KMS-11 (cell line): ENCODE measurements around the gene ARMC5.

Experiments used
- H2AFZ ChIP-seq: fragments of 200-600 bp; sonication (generic); 2 replicates; pipeline ENCODE4 v1.6.1; 2016; ENCODE audit warnings: antibody characterized with exemption, mixed run types, low read depth
- H3K27ac ChIP-seq: fragments of 200-600 bp; sonication (generic); 2 replicates; pipeline ENCODE4 v1.6.1; 2016; ENCODE audit warnings: mild to moderate bottlenecking, mixed run types
- H3K27me3 ChIP-seq: fragments of 200-600 bp; sonication (generic); 2 replicates; pipeline ENCODE4 v1.6.1; 2017; ENCODE audit warnings: mild to moderate bottlenecking, low read depth, mixed run types, moderate library complexity; ENCODE audit not compliant: insufficient read depth
- H3K36me3 ChIP-seq: fragments of 200-600 bp; sonication (generic); 2 replicates; pipeline ENCODE4 v1.6.1; 2017; ENCODE audit warnings: mild to moderate bottlenecking, mixed run types; ENCODE audit not compliant: insufficient read depth
- H3K4me1 ChIP-seq: fragments of 200-600 bp; sonication (generic); 2 replicates; pipeline ENCODE4 v1.6.1; 2016; ENCODE audit warnings: mild to moderate bottlenecking, low read depth, mixed run types; ENCODE audit not compliant: poor library complexity, severe bottlenecking
- H3K4me2 ChIP-seq: fragments of 200-600 bp; sonication (generic); 2 replicates; pipeline ENCODE4 v1.7.0; 2016; ENCODE audit warnings: mild to moderate bottlenecking, mixed run types
- H3K4me3 ChIP-seq: fragments of 200-600 bp; sonication (generic); IDR thresholded peaks from 2 replicates; pipeline ENCODE4 v1.6.1; 2017; ENCODE audit warnings: low read depth, low read length, mixed read lengths; ENCODE audit not compliant: insufficient read depth
- H3K79me2 ChIP-seq: fragments of 200-600 bp; sonication (generic); 2 replicates; pipeline ENCODE4 v1.6.1; 2016; ENCODE audit warnings: low read depth, mixed run types; ENCODE audit not compliant: insufficient read depth
- H3K9ac ChIP-seq: fragments of 200-600 bp; sonication (generic); 2 replicates; pipeline ENCODE4 v1.6.1; 2016; ENCODE audit warnings: mild to moderate bottlenecking, mixed run types
- H4K20me1 ChIP-seq: fragments of 200-600 bp; sonication (generic); 2 replicates; pipeline ENCODE4 v1.6.1; 2016; ENCODE audit warnings: mild to moderate bottlenecking, mixed run types; ENCODE audit not compliant: insufficient read depth
- TF ChIP-seq, protein P1 (sequence below): fragments of 200-600 bp; sonication (generic); conservative IDR thresholded peaks from 2 replicates; pipeline ENCODE4 v1.6.1; 2017; ENCODE audit warnings: low read depth, mild to moderate bottlenecking, antibody characterized with exemption, low read length, moderate library complexity, mixed read lengths

Gene ARMC5

DNA sequence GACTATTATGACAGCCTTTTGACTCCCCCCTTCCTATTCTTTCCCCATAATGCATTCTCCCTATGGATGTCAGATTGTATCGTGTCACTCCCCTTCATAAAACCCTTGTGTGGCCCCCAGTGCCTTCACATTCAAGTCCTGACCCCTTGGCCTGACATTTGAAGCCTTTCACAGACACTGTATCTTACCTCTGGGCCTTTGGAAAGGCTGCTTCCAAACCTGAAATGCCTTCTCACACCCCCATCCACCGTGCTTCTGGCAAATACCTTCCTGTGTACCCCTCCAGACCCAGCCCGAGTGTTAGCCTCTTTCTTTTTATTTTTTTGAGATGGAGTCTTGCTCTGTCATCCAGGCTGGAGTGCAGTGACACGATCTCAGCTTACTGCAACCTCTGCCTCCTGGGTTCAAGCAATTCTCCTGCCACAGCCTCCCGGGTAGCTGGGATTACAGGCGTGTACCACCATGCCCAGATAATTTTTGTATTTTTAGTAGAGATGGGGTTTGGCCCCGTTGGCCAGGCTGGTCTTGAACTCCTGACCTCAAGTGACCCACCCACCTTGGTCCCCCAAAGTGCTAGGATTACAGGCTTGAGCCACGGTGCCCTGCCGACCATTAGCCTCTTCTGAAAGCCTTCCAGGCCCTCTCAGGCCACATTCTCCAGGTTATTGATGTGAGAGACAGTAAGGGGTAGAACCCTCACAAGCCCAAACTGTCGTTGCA lies 2.1 kb downstream of the ARMC5 start:
- no peak overlapping the region for H3K4me2 ChIP-seq
- no peak overlapping the region for H2AFZ ChIP-seq
- H3K36me3 ChIP-seq, result no peaks in the 10 kb centered on the region
- TF ChIP-seq, protein P1, sequence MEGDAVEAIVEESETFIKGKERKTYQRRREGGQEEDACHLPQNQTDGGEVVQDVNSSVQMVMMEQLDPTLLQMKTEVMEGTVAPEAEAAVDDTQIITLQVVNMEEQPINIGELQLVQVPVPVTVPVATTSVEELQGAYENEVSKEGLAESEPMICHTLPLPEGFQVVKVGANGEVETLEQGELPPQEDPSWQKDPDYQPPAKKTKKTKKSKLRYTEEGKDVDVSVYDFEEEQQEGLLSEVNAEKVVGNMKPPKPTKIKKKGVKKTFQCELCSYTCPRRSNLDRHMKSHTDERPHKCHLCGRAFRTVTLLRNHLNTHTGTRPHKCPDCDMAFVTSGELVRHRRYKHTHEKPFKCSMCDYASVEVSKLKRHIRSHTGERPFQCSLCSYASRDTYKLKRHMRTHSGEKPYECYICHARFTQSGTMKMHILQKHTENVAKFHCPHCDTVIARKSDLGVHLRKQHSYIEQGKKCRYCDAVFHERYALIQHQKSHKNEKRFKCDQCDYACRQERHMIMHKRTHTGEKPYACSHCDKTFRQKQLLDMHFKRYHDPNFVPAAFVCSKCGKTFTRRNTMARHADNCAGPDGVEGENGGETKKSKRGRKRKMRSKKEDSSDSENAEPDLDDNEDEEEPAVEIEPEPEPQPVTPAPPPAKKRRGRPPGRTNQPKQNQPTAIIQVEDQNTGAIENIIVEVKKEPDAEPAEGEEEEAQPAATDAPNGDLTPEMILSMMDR, result no peak
- H3K4me1 ChIP-seq, result peaks cover 24% of the 10 kb centered on the region
- H3K27ac ChIP-seq, result no peak overlapping the region
- H3K9ac ChIP-seq, result no peak overlapping the region
- H3K79me2 ChIP-seq, result peaks cover 33% of the 10 kb centered on the region
- no peak overlapping the region for H3K4me3 ChIP-seq
- H4K20me1 ChIP-seq, result no peaks in the 10 kb centered on the region
- H3K27me3 ChIP-seq, result no peaks in the 10 kb centered on the region

DNA sequence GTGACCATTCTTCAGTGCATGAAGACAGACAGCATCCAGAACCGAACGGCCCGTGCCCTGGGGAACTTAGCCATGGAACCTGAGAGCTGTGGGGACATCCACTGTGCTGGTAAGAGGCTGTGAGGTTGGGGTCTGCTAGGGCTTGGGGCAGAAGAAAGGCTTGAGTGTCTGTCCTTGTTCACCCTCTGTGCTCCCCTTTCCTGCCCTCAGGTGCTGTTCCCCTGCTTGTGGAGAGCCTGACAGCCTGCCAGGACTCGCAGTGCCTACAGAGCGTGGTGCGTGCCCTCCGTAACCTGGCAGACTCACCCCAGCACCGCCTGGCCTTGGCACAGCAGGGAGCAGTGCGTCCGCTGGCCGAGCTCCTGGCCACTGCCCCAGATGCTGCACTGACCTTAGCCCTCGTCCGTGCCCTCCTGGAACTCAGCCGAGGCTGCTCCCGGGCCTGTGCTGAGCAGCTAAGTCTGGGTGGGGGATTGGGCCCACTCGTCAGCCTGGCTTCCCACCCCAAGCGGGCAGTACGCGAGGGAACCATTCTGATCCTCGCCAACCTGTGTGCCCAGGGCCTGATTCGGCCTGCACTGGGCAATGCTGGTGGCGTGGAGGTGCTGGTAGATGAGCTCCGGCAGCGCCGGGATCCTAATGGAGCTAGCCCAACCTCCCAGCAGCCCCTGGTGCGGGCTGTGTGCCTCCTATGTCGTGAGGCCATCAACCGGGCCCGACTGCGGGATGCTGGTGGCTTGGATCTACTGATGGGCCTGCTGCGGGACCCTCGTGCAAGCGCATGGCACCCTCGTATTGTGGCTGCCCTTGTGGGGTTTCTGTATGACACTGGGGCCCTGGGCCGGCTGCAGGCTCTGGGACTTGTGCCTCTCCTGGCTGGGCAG lies 2.9 kb downstream of the ARMC5 start:
- peaks cover 16% of the 10 kb centered on the region for H3K4me1 ChIP-seq
- H2AFZ ChIP-seq, result no peak overlapping the region
- no peak overlapping the region for H3K4me3 ChIP-seq
- peaks cover 25% of the 10 kb centered on the region for H3K79me2 ChIP-seq
- no peaks in the 10 kb centered on the region for H3K27me3 ChIP-seq
- H3K4me2 ChIP-seq, result no peak overlapping the region
- TF ChIP-seq, protein P1, result no peak
- no peaks in the 10 kb centered on the region for H4K20me1 ChIP-seq
- no peak overlapping the region for H3K9ac ChIP-seq
- H3K36me3 ChIP-seq, result no peaks in the 10 kb centered on the region
- no peak overlapping the region for H3K27ac ChIP-seq

DNA sequence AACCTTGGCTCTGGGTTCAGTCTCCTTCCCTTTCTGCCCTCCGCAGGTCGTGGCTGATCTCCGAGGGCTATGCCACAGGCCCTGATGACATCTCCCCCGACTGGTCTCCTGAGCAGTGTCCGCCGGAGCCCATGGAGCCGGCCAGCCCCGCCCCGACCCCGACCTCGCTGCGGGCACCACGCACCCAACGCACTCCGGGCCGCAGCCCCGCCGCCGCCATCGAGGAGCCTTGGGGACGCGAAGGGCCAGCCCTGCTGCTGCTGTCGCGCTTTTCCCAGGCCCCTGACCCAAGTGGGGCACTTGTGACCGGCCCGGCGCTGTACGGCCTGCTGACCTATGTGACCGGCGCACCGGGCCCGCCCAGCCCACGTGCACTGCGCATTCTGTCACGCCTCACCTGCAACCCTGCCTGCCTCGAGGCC lies 5.1 kb downstream of the ARMC5 start:
- Histone ChIP-seq H3K4me1 (peaks cover 11% of the 10 kb centered on the region), H3K27ac (no peak overlapping the region), H4K20me1 (no peaks in the 10 kb centered on the region), H2AFZ (no peak overlapping the region), H3K4me3 (no peak overlapping the region), H3K27me3 (no peaks in the 10 kb centered on the region), H3K4me2 (no peak overlapping the region), H3K36me3 (no peaks in the 10 kb centered on the region), H3K9ac (no peak overlapping the region), H3K79me2 (peaks cover 10% of the 10 kb centered on the region; the same call in 1 of the 2 replicates)
- TF ChIP-seq, protein P1, result no peak

DNA sequence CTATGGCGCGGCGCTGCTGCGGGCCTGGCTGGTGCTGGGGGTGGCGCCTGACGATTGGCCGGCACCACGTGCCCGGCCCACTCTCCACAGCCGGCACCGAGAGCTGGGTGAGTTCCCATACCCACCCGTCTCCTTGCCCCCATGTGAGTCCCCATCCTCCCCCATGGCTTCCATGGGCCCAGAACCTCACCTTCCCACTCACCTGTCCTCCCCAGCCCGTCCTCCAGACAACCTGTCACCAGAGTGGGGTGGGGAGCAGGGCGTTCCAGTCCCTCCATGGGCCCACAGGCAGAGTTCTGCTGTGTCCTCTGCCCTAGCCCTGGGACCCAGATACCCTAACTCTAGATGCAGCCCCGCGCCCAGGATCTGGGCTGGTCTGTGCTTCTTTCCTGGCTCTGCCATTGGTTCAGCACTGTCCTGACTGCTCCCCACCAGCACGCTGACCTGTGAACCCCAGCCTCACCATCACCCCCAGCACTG lies 5.5 kb downstream of the ARMC5 start:
- H4K20me1 ChIP-seq, result no peaks in the 10 kb centered on the region
- TF ChIP-seq, protein P1, result no peak
- no peaks in the 10 kb centered on the region for H3K27me3 ChIP-seq
- H3K4me1 ChIP-seq, result peaks cover 11% of the 10 kb centered on the region
- H3K9ac ChIP-seq, result no peak overlapping the region
- no peak overlapping the region for H3K27ac ChIP-seq
- no peak overlapping the region for H3K4me3 ChIP-seq
- no peak overlapping the region for H2AFZ ChIP-seq
- peaks cover 10% of the 10 kb centered on the region; the same call in 1 of the 2 replicates for H3K79me2 ChIP-seq
- H3K36me3 ChIP-seq, result no peaks in the 10 kb centered on the region
- no peak overlapping the region for H3K4me2 ChIP-seq
